SKM-1 (cell line): Measurements from ENCODE around the gene FTHL17.

Experiments
- DNase-seq: peaks from one replicate; lab custom pipeline; 2025; ENCODE audit not compliant: unreplicated experiment; lab: John Stamatoyannopoulos, UW

The FTHL17 gene

DNA sequence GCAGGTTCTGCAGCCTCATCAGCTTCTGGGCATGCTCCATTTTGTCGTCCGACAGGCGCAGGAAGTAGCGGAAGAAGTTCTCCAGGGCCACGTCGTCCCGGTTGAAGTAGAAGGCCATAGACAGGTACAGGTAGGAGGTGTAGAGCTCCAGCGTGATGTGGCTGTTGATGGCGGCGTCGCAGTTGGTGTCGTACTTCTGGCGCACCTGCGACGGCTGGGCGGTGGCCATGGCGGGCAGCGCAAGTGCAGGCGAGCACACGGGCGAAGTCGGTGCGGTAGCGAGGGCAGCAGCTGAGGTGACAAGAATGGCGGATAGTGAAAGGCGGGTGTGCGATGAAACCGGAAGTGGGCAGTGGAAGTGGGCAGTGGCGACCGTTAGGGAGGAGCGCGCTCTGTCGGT is at the start of gene FTHL17:
FTHL17 (minus strand) TSS at position 317 of the 400 bp plus-strand sequence; CDS start at position 229, 88 bp downstream.
- no peak for DNase-seq

DNA sequence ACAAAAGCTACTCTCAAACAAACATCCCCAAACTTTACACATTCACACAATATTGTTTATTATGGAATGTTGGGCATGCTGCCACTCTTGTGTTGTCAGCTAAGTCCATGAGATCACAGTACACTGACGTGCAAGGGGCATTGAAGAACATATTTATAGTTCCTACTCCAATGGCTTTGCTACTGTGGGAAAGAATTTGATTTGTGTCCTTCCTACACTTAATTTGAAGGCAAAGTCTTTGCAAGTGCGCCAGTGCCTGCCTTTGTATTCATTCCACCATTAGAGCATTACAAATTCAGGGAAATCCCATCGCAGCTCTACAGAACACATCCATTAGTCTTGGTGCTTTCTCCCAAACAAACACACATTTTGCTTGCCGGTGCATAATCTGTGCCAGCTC is 45.4 kb upstream of the FTHL17 start:
- DNase-seq: no peak

DNA sequence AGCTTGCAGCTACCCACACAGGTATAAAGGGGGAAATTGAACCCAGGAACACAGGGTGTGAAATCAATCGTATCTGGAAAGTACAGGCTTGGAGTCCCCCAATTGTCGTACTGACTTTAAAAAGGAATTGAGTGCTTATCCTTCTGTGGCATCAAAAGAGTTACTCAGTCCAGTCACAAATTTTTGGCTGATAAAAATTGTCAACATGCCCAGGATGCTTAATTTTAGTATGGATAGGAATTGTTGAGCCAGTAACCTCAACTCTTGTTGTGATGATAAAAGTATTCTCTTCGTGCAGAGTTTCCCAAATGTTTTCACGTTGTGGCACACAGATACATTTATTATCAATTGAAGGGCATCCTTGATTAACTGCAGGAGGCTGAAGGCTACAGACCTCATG is 43.6 kb upstream of the FTHL17 start:
- no peak for DNase-seq

DNA sequence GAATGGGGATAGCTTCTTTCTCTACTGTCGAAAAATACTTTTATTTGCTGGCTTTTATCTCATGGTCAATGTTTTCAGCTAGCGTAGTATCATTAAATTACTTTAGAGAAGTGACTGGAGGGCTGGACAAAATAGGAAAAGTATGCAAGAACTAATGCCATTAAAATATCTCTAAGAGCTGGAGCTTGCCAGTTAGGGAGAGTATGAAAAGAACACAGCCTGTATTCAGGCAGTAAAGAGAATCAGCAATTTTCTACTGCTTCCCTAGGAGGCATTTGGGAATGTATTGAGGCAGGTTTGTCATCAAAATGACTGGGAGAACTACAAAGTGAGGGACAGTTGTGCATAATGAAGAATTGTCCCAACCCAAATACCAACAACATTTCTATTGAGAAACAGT is 43.0 kb upstream of the FTHL17 start:
- DNase-seq: no peak

DNA sequence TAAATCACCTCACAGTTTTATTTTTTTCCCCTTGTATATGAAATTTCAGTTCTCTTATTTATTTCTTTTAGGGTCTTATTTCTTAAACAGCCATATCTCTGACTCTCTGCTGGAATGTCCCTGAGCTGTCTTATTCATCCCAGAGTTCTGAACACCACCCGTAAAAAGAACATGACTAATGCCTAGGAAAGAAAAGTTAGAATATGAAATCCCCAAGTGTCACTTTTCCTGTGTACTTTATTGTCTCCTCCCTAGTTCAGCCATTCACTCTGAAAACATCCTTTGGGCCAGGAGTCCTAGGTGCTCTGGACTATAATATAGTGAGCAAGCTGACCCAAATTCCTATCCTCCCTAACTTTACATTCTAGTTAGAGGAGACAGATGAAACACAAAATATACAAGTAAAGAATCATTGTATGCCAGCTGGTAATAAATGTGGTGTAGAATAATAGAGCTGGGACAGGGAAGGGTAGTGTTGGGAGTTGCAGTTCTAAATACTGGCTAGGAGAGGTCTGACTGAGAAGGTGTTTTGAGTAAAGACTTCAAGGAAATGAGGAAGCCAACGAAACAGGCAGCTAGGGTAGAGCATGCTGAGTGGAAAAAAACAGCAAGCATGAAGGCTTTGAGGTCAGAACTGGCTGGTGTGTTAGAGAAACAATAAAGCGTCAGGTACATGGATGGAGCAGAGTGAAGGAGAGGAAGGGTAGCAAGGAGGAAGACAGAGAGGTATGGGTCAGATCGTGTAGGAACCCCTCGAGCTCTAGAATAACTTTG is 40.6 kb upstream of the FTHL17 start:
- no peak for DNase-seq

DNA sequence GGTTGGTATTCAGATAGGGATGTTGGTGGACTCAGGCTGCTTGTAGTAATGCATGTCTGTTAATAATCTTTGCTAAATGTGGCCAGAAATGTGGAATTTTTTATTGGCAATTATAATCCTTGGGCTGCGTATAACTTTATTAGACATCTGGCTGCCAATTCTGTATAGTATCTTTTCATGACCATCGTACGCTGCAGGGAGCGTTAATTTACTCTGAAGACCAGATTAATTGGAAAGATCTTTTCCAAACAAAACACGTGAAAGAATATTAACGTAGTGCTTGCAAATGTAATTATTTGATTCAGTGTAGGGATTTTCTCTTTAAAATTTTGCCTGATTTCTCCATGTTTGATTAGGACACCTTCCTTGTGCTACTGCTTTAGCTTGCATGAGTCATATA is 38.8 kb upstream of the FTHL17 start:
- no peak for DNase-seq

DNA sequence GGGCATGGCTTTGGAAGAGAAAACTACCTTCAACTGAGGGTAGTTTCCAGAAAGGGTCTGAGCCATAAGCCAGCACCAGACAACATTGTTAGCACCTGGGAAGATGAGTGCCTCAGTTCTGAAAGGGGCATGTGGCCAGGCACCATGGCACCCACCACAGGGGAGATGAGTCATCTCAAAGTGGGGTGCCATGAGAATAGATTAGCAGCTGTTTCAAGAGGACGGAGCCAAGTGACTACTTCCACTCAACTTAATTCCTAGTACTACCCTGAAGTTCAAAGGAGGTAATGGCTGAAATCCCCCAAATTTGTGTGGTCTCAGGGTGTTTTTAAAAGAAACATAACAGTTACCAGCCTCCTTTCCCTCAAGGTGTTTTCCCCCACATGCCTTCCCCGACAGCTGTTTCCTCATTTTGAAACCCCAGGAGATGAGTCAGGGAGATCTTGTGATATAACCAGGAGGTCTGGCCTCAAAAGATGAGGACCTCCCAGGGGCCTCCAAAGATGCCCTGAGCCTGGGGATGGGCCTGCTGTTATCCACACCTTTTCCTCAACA is 27.8 kb upstream of the FTHL17 start:
- no peak for DNase-seq

DNA sequence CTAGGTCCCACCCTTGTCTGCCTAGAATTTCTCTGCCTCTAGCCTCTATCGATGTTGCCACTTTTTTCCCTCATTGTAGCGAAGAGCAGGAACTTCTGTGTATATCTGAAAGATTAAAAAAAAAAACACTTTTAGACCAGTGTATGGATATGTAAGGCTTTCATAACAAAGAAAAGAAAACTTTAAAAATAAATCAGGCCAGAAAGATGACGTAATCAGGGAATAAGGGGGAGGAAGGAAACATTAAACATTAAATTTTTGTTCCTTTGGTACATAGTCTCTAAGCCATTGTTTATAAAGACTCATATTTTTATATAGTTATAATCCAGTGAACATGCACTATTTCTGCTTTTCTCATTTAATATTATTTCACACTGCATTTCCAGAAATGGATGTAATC is 26.2 kb upstream of the FTHL17 start:
- DNase-seq: no peak

DNA sequence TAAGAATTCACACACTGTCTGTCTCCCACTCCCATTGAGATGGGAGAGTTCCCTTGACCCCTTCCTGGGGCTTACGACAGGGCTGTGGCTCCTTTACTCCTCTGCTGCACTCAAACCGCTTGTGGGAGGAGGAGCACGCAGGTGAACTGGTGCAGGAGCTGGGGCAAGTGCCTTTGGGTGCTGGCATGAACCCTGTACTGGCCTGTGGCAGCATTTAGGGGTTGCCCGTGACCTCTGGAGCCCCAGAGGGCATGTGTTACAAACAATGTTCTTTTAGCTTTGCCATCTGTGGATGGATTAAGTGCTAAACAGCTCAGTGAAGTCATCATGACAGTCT is 21.8 kb upstream of the FTHL17 start:
- no peak for DNase-seq

DNA sequence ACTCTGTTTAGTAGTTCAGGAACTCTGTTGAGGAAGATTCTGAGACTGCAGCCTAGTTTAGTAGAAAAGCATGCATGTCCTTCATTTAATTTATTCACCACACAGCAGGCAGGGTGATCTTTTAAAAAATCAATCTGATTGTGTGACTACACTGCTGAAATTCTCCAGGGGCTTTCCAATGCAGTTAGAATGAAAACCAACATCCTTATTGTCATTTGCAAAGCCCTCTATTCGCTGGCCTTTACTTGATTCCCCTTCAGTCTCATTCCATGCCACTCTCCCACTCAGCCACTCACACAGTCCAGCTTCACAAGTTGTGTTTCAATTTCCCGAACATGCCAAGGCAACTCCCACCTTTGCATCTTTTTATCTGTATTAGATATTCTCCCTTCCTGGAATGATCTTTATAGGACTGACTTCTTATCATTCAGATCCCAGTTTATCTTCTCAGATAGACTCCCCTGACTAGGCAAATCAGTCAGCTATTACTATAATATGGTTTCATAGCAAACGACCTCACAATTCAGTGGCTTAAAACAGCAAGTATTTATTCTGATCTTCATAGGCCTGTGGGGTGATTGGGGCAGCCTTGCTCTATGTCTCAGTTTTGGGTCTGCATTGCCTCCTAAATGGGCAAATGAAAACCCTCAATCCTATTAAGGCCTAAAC is 21.3 kb upstream of the FTHL17 start:
- DNase-seq: no peak

DNA sequence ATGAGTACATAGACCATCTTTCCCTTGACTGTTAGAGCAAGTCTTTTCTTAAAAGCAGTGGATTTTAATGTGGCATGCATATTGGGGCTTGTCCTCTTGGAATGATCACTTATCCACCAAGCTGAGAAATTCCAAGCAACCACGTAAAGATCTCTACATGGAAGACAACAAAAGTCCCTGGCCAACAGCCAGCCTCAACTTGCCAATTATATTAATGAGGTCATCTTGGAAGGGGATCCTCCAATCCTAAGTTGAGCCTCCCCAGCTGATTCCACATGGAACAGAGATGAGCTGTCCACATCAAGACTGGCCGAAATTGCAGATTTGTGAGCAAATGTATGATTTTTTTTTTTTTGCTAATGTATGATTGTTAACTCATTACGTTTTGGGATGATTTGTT is 20.6 kb upstream of the FTHL17 start:
- DNase-seq: no peak

DNA sequence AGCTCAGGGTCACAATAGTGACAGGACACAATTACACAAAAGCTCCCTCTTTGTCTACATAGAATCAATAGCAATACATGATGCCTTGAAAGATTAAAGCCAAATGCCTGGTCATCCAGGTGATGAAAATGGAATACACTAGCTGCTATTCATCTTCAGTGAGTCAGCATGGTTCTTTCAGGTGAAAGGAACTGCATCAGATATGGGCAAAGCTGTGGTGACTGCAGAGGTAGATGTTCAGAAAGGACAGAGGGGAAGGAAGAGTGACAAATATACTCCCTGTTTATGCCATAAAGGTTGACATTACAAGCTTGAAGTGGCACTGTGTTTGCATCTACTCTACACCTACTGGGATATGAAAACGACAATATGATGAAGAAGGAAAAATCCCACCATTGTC is 20.0 kb upstream of the FTHL17 start:
- DNase-seq: no peak

DNA sequence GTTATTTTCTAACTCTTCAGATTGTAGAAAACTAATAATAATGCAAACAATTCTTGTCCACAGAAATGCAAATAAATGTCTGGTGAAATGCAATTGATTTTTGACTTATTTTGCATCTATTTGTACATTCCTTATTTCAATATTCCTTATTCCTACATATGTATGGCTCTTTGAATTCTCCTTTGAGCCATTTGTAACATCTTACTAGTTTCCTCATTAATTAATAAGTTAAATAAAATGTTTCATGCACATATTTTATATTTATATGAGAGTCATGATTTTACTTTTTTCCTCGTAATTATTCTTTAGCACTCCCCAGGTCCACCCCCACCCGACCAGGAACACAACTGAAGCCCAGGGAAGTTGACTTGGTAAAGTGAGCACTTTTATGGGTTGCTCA is 2.7 kb upstream of the FTHL17 start:
- DNase-seq: no peak

DNA sequence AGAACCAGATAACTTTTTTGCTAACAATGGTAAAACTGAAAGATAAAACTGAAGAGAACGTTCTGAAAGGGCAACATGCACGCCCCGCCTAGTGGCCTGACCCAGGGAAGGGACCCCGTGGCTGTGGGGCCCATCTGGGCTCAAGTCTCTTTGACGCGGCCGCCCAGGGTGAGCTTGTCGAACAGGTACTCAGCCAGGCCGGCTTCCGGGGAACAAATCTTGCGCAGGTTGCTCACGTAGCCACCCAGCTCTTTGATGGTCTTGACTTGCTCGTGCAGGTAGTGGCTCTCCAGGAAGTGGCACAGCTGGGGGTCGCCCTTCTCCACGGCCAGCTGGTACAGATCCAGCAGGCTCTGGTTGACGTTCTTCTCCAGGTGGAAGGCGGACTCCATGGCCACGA is 579 bp downstream of the FTHL17 start:
- no peak for DNase-seq

DNA sequence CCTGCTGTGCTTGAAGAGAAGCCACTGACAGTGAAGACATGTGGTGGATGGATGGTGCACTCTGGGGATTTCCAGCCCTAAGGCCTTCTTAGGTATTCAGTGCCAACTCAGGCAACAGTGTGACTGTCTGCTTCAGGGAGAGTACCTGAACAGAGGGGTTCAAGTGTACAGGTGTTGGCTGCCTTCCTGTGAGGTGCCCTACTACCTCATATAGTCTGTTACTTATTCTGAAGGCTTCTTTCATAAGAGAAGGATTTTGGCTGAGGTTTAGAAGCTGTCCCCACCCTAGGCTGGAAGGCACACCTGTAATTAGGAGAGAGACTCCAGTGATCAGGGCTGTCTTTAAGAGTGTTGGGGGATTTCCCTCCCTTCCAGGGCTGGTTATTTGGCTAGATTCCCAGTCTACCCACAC is 1.8 kb downstream of the FTHL17 start:
- no peak for DNase-seq

DNA sequence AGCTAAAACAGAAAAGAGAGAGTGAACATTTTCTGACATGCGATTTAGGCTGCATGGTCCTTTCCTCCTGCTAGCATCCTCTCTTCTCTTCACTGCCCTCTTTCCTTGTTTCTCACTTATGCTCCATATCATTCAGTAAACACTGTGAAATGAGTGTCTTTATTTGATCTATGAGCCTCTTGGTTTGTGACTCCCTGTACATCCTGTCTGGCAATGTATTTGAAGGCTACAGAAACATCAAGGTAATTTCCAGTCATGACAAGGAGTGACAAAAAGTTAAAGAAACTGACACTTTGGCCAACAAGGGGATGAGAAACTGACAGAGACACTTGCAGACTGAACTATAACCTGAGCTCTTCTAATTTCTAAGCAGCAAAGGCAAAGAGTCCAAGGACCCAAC is 8.7 kb downstream of the FTHL17 start:
- no peak for DNase-seq

DNA sequence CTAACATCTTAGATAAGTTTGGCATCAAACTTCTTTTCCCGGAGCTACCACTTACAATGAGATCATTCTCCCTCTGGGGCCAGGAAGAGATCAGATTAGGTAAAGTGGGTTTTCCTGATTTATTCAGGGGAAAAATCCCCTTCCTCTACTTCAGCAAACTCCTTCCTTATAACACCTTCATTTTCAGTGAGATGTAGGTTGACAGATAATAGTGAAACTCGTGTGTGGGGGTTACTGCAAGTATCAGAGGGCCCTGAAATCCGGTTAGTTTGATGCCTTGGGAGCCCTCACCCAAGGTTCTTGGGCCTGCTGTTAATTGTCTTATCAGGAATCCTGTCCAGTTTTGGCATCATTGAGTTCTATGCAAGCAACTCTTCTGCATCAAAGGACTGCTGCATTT is 10.8 kb downstream of the FTHL17 start:
- DNase-seq: no peak

DNA sequence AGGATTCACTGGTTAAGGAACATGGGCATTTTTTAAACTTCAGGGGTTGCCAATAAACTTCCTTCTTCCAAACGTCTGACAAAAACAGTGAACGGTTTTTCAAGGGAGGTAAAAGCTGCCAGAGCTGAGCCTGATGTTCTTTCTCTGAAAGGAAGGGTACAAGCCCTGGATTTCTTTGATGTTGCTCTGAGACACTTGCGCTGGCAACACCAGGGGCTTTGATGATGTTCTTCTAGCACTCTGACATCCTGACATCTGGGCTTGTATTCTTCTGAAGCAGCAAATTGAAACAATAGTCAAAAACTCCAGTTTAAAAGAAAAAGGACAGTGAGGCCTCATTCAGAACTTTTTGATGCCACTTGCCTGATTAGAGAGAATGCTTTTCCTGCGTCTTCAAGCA is 11.8 kb downstream of the FTHL17 start:
- no peak for DNase-seq

DNA sequence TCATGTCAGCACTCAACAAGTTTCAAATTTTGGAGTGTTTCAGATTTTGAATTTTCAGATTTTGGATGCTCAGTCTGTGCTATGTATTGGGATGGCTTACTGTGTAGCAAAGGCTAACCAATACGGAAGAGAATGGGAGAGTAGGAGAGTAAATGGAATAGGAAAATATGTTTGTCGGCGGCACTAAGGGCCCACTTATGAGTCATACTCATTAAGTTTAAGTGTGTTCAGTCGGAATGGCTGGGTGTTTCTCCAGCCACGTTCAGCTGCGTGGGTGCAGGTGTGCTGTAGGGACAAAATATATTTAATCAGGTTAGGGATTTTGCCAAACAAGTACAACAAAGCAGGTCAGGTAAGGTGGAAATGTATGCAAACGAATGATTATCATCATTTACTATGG is 13.6 kb downstream of the FTHL17 start:
- DNase-seq: no peak

DNA sequence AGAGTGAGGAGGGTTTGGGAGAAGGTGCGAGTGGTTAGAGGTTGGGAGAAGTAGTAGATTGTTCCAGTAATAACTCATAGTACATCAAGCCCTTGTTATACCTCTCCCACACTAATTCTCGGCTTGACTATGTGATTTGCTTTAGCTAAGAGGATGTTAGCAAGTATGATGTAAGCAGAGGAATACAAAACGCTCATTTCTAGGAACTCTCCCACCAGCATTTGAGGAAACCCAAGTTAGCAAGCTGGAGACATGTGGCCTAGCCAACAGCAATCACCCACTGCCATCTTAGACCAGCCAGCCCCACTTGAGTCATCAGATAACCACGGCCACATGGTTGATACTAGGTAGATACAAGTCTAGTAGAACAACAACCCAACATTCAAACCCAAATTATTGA is 14.2 kb downstream of the FTHL17 start:
- no peak for DNase-seq

DNA sequence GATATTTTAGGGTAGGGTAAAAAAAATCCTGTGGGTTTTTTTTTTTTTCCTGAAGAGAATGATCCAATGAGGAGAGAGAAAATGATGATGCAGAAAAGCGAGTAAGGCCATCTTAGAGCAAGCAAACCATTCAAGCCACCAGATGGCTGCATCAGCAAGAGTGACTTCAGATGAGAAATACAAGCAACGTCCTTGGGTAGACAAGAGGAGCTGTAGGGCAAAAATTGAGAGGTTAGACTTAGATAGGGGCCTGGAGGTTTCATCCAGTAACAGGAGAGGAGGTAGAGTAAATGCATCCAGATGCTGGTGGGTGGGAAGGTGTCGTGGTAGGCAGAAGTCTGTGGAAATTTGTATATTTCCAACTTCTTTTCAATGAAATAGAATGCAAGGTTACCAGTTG is 14.6 kb downstream of the FTHL17 start:
- no peak for DNase-seq

DNA sequence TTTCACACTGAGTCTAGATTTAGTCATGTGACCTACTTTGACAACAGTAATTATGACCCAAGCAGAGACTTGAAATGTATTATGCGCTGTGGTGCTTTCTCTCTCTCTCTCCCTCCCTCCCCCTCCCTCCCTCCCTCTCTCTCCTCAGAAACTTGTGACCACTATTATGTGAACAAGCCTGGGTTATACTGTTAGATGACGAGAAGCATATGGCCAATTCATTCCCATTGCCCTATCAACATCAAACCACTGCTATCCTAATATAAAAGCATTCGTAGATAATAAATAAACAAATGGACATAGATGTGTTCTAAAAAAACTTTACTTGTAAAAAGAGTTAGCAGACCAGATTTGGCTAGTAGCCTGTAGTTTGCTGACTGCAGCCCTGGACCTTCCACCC is 18.2 kb downstream of the FTHL17 start:
- no peak for DNase-seq

DNA sequence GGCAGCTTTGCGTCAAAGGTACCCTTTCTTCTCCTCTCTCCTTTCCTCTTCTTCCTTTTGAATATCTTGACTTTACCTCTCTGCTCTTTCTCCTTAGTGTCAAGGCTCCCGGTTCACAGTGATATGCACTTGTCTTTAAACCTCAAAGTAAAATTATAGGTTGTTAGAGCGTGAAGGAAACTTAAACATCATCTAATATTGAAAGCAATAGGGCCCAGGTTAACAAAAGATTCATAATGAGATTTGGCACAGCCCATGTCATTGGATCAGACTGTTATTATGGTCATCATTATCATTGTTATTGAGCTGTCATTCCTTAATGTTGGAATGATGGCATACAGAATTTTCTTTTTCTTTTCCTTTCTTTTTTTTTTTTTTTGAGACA is 32.5 kb downstream of the FTHL17 start:
- no peak for DNase-seq
